PC-9 (cell line): ENCODE measurements around the gene MDFIC. TPM values are rescaled to one million over a fixed set of nuclear protein-coding genes. Genes with fewer than 3 reads are reported as not detected.
A peak's percentile ranks its signal among the peaks of the same experiment; 100 is the strongest.

Experiments
- BruUV-seq: library from RNA; stranded (reverse); fragments of 400-500 nt; replicated peaks from 2 replicates; lab custom pipeline; 2021; lab: Mats Ljungman, UMichigan
- CTCF ChIA-PET: fragments of 300-600 bp; sonication (Branson Sonifier 250); formaldehyde crosslinking; loops from one replicate; lab custom pipeline; 2022; ENCODE audit warnings: antibody characterized with exemption; lab: Charles Lee
- POLR2A ChIA-PET: fragments of 300-600 bp; sonication (Branson Sonifier 250); formaldehyde crosslinking; loops from one replicate; lab custom pipeline; 2022; ENCODE audit warnings: antibody characterized with exemption; ENCODE audit not compliant: unreplicated experiment; lab: Charles Lee
- DNase-seq, 2 experiments: peaks; one replicate each; pipeline versions ENCODE4 v3.0.0 to v3.0.0-alpha.2; 2015 to 2022; ENCODE audit warnings: mixed read lengths in 1 of 2
- H2AFZ ChIP-seq: fragments of 200-600 bp; sonication (generic); 2 replicates; pipeline ENCODE4 v1.8.1; 2017; ENCODE audit warnings: antibody characterized with exemption
- H3F3A ChIP-seq: fragments of 200-600 bp; sonication (generic); 2 replicates; pipeline ENCODE4 v1.8.1; 2017; ENCODE audit warnings: antibody characterized with exemption, mild to moderate bottlenecking, low read depth; ENCODE audit not compliant: insufficient read depth
- H3K27ac ChIP-seq: fragments of 200-600 bp; sonication (generic); 2 replicates; pipeline ENCODE4 v1.6.1; 2016; ENCODE audit warnings: mixed run types
- H3K27me3 ChIP-seq: fragments of 200-600 bp; sonication (generic); 2 replicates; pipeline ENCODE4 v1.6.1; 2016; ENCODE audit warnings: low read depth, mixed run types; ENCODE audit not compliant: insufficient read depth
- H3K36me3 ChIP-seq: fragments of 200-600 bp; sonication (generic); 2 replicates; pipeline ENCODE4 v1.6.1; 2016; ENCODE audit warnings: low read depth, mixed run types
- H3K4me1 ChIP-seq: fragments of 200-600 bp; sonication (generic); replicated peaks from 2 replicates; pipeline ENCODE4 v1.6.1; 2016; ENCODE audit warnings: mixed run types; ENCODE audit not compliant: insufficient read depth
- H3K4me2 ChIP-seq: fragments of 200-600 bp; sonication (generic); 2 replicates; pipeline ENCODE4 v1.6.1; 2017; ENCODE audit warnings: mixed run types
- H3K4me3 ChIP-seq: fragments of 200-600 bp; sonication (generic); 2 replicates; pipeline ENCODE4 v1.6.1; 2016; ENCODE audit warnings: mixed run types
- H3K79me2 ChIP-seq: fragments of 200-600 bp; sonication (generic); 2 replicates; pipeline ENCODE4 v1.6.1; 2017; ENCODE audit warnings: low read depth, mixed run types
- H3K9me2 ChIP-seq: fragments of 200-600 bp; sonication (generic); 2 replicates; pipeline ENCODE4 v1.8.1; 2017; ENCODE audit warnings: mild to moderate bottlenecking; ENCODE audit not compliant: insufficient read depth
- H3K9me3 ChIP-seq: fragments of 200-600 bp; sonication (generic); 2 replicates; pipeline ENCODE4 v1.8.1; 2016; ENCODE audit warnings: low read depth; ENCODE audit not compliant: insufficient read depth
- H4K20me1 ChIP-seq: fragments of 200-600 bp; sonication (generic); 2 replicates; pipeline ENCODE4 v1.8.1; 2017; ENCODE audit not compliant: insufficient read depth
- CTCF ChIP-seq: fragments of 200-600 bp; sonication (generic); conservative IDR thresholded peaks from 2 replicates; pipeline ENCODE4 v1.6.1; 2017; ENCODE audit warnings: mixed run types, antibody characterized with exemption, mild to moderate bottlenecking, moderate library complexity
- EZH2 ChIP-seq: fragments of 200-600 bp; sonication (generic); IDR thresholded peaks from 2 replicates; pipeline ENCODE4 v1.8.0; 2017; ENCODE audit warnings: antibody characterized with exemption, low read depth
- intact Hi-C: fragments of 100-400 bp; cut with micrococcal nuclease; formaldehyde crosslinking; loops from one replicate; pipeline ENCODE4 v1.10.0; 2022; ENCODE audit not compliant: unreplicated experiment
- total RNA-seq: library from RNA; stranded (reverse); gene quantifications from 2 replicates; pipeline ENCODE4 v1.2.3, GENCODE V29; 2021

Gene MDFIC
- total RNA-seq, 1 experiment from 2014 or later: 38.9 TPM

GRCh38 chr7:114919587-114919986 lies 2.3 kb upstream of the MDFIC start:
- H3K9me2 ChIP-seq: no peaks in the 10 kb centered on the region
- H3K4me1 ChIP-seq: peaks cover 19% of the 10 kb centered on the region
- POLR2A ChIA-PET: no interaction called here
- no peaks in the 10 kb centered on the region for H4K20me1 ChIP-seq
- intact Hi-C loops: no loop called here
- no peak for TF ChIP-seq CTCF
- H3F3A ChIP-seq: peaks cover 3% of the 10 kb centered on the region; the same call in 1 of the 2 replicates
- no peaks in the 10 kb centered on the region for H3K9me3 ChIP-seq
- BruUV-seq: no TSS peak
- H3K27ac ChIP-seq: no peak overlapping the region
- H2AFZ ChIP-seq: no peak overlapping the region
- no peaks in the 10 kb centered on the region for H3K36me3 ChIP-seq
- H3K27me3 ChIP-seq: no peaks in the 10 kb centered on the region
- no peak overlapping the region for H3K4me3 ChIP-seq
- H3K79me2 ChIP-seq: peaks cover 13% of the 10 kb centered on the region
- CTCF ChIA-PET: no interaction called here
- no peak overlapping the region for H3K4me2 ChIP-seq
- no peak for DNase-seq

GRCh38 chr7:114921631-114922025 lies 266 bp upstream of the MDFIC start:
- ChIA-PET POLR2A (no interaction called here), CTCF (no interaction called here)
- H3K27ac ChIP-seq: 0 out of 2 replicates have a peak overlapping the region, but pooled peaks have one; percentile 55
- no peaks in the 10 kb centered on the region for H3K27me3 ChIP-seq
- H3K36me3 ChIP-seq: 0 out of 2 replicates have a peak, but pooled peaks cover 14% of the 10 kb centered on the region
- no peaks in the 10 kb centered on the region for H3K9me3 ChIP-seq
- H3K4me1 ChIP-seq: peaks cover 31% of the 10 kb centered on the region
- H2AFZ ChIP-seq: peak overlapping the region; percentile 96; the same call in 1 of the 2 replicates
- DNase-seq: no peak
- intact Hi-C loops: loop anchor here (5.0 to 10.0 kb wide), 2 partner anchors 66 to 313 kb away; no protein-coding TSS in a partner anchor
- BruUV-seq: TSS peak; percentile 55
- peaks cover 32% of the 10 kb centered on the region for H3K79me2 ChIP-seq
- peak overlapping the region; percentile 61; the same call in 1 of the 2 replicates for H3K4me3 ChIP-seq
- no peaks in the 10 kb centered on the region for H3K9me2 ChIP-seq
- H3K4me2 ChIP-seq: peak overlapping the region; percentile 72
- H4K20me1 ChIP-seq: no peaks in the 10 kb centered on the region
- H3F3A ChIP-seq: peaks cover 3% of the 10 kb centered on the region; the same call in 1 of the 2 replicates
- no peak for TF ChIP-seq CTCF
- no peak for TF ChIP-seq EZH2

GRCh38 chr7:114922652-114923402 lies 933 bp downstream of the MDFIC start:
- ChIA-PET POLR2A (no interaction called here), CTCF (interaction anchor here (0.6 to 1.1 kb wide), 3 partner anchors 104 to 928 kb away, joined by 3 to 4 read pairs (median 3); no protein-coding TSS in a partner anchor)
- Histone ChIP-seq H3F3A (peaks cover 3% of the 10 kb centered on the region; the same call in 1 of the 2 replicates), H3K27ac (peak overlapping the region; percentile 55), H3K79me2 (peaks cover 41% of the 10 kb centered on the region), H3K36me3 (peaks cover 20% of the 10 kb centered on the region; the same call in 1 of the 2 replicates), H3K27me3 (no peaks in the 10 kb centered on the region), H4K20me1 (no peaks in the 10 kb centered on the region), H3K9me3 (no peaks in the 10 kb centered on the region), H3K9me2 (no peaks in the 10 kb centered on the region), H3K4me2 (peak overlapping the region; percentile 72), H2AFZ (peak overlapping the region; percentile 96), H3K4me3 (peak overlapping the region; percentile 61), H3K4me1 (peaks cover 24% of the 10 kb centered on the region)
- TSS peak; percentile 40 for BruUV-seq
- DNase-seq: peak; percentile 49 to 59
- TF ChIP-seq EZH2: no peak
- TF ChIP-seq CTCF: no peak
- intact Hi-C loops: loop anchor here (5.0 to 10.0 kb wide), 2 partner anchors 64 to 312 kb away; no protein-coding TSS in a partner anchor
